Skeletal muscle satellite cell (primary cell): ENCODE data around the gene TRPV5.

Experiments used
- H3K27me3 ChIP-seq: 2 replicates; pipeline ENCODE4 v1.7.0; 2013; ENCODE audit warnings: low read length; ENCODE audit not compliant: control insufficient read depth, insufficient read depth
- H3K36me3 ChIP-seq: 2 replicates; pipeline ENCODE4 v1.7.0; 2013; ENCODE audit warnings: mild to moderate bottlenecking, control low read depth, low read length; ENCODE audit not compliant: insufficient read depth
- H3K4me1 ChIP-seq: 2 replicates; pipeline ENCODE4 v1.7.0; 2013; ENCODE audit warnings: low read length; ENCODE audit not compliant: control insufficient read depth, insufficient read depth
- H3K4me2 ChIP-seq: 2 replicates; pipeline ENCODE4 v1.7.0; 2013; ENCODE audit warnings: mild to moderate bottlenecking, low read length
- H3K4me3 ChIP-seq: 2 replicates; pipeline ENCODE4 v1.7.0; 2013; ENCODE audit warnings: low read length
- H3K9ac ChIP-seq: 2 replicates; pipeline ENCODE4 v1.7.0; 2013; ENCODE audit warnings: mild to moderate bottlenecking, low read depth, low read length, moderate library complexity
- H3K9me3 ChIP-seq: replicated peaks from 2 replicates; pipeline ENCODE4 v1.7.0; 2013; ENCODE audit warnings: mild to moderate bottlenecking, control low read depth, low read length

Gene TRPV5

GRCh38 chr7:142919656-142920055 lies 13.9 kb downstream of the TRPV5 start:
- Histone ChIP-seq H3K36me3 (no peaks in the 10 kb centered on the region), H3K9me3 (no peaks in the 10 kb centered on the region), H3K9ac (no peak overlapping the region), H3K4me2 (no peak overlapping the region), H3K4me1 (no peaks in the 10 kb centered on the region), H3K27me3 (peaks cover 40% of the 10 kb centered on the region), H3K4me3 (no peak overlapping the region)

GRCh38 chr7:142918901-142919300 lies 14.6 kb downstream of the TRPV5 start:
- no peaks in the 10 kb centered on the region for H3K4me1 ChIP-seq
- no peak overlapping the region for H3K4me2 ChIP-seq
- no peaks in the 10 kb centered on the region for H3K9me3 ChIP-seq
- H3K36me3 ChIP-seq, result no peaks in the 10 kb centered on the region
- no peak overlapping the region for H3K9ac ChIP-seq
- H3K4me3 ChIP-seq, result no peak overlapping the region
- peaks cover 40% of the 10 kb centered on the region for H3K27me3 ChIP-seq

- no peak overlapping the region for H3K9ac ChIP-seq
- H3K4me3 ChIP-seq, result no peak overlapping the region
- H3K4me1 ChIP-seq, result no peaks in the 10 kb centered on the region
- H3K9me3 ChIP-seq, result no peaks in the 10 kb centered on the region
- no peak overlapping the region for H3K4me2 ChIP-seq
- no peaks in the 10 kb centered on the region for H3K36me3 ChIP-seq
- peaks cover 39% of the 10 kb centered on the region for H3K27me3 ChIP-seq
Observed at GRCh38 chr7:142917447-142917846, 16.1 kb downstream of the TRPV5 start.

- no peaks in the 10 kb centered on the region for H3K9me3 ChIP-seq
- H3K4me2 ChIP-seq, result no peak overlapping the region
- peaks cover 41% of the 10 kb centered on the region for H3K27me3 ChIP-seq
- no peaks in the 10 kb centered on the region for H3K4me1 ChIP-seq
- no peak overlapping the region for H3K9ac ChIP-seq
- no peaks in the 10 kb centered on the region for H3K36me3 ChIP-seq
- H3K4me3 ChIP-seq, result no peak overlapping the region
Observed at GRCh38 chr7:142916508-142916907, 17.0 kb downstream of the TRPV5 start.

GRCh38 chr7:142915315-142915714 lies 18.2 kb downstream of the TRPV5 start:
- H3K4me3 ChIP-seq, result no peak overlapping the region
- H3K36me3 ChIP-seq, result no peaks in the 10 kb centered on the region
- no peaks in the 10 kb centered on the region for H3K4me1 ChIP-seq
- peaks cover 50% of the 10 kb centered on the region for H3K27me3 ChIP-seq
- no peaks in the 10 kb centered on the region for H3K9me3 ChIP-seq
- no peak overlapping the region for H3K4me2 ChIP-seq
- H3K9ac ChIP-seq, result no peak overlapping the region

- H3K9me3 ChIP-seq, result no peaks in the 10 kb centered on the region
- no peak overlapping the region for H3K4me3 ChIP-seq
- H3K4me1 ChIP-seq, result no peaks in the 10 kb centered on the region
- no peaks in the 10 kb centered on the region for H3K36me3 ChIP-seq
- no peak overlapping the region for H3K9ac ChIP-seq
- H3K4me2 ChIP-seq, result no peak overlapping the region
- peaks cover 43% of the 10 kb centered on the region for H3K27me3 ChIP-seq
Observed at GRCh38 chr7:142914121-142914520, 19.4 kb downstream of the TRPV5 start.

- no peak overlapping the region for H3K4me3 ChIP-seq
- H3K4me2 ChIP-seq, result no peak overlapping the region
- H3K9me3 ChIP-seq, result no peaks in the 10 kb centered on the region
- H3K27me3 ChIP-seq, result peaks cover 41% of the 10 kb centered on the region
- H3K4me1 ChIP-seq, result no peaks in the 10 kb centered on the region
- H3K9ac ChIP-seq, result no peak overlapping the region
- no peaks in the 10 kb centered on the region for H3K36me3 ChIP-seq
Observed at GRCh38 chr7:142913566-142913965, 20.0 kb downstream of the TRPV5 start.

- H3K9ac ChIP-seq, result no peak overlapping the region
- H3K4me3 ChIP-seq, result no peak overlapping the region
- H3K4me2 ChIP-seq, result no peak overlapping the region
- no peaks in the 10 kb centered on the region for H3K4me1 ChIP-seq
- H3K27me3 ChIP-seq, result peaks cover 38% of the 10 kb centered on the region
- no peaks in the 10 kb centered on the region for H3K36me3 ChIP-seq
- no peaks in the 10 kb centered on the region for H3K9me3 ChIP-seq
Observed at GRCh38 chr7:142913051-142913450, 20.5 kb downstream of the TRPV5 start.

GRCh38 chr7:142910481-142910880 lies 23.1 kb downstream of the TRPV5 start:
- Histone ChIP-seq H3K4me1 (no peaks in the 10 kb centered on the region), H3K9ac (no peak overlapping the region), H3K9me3 (no peaks in the 10 kb centered on the region), H3K4me2 (no peak overlapping the region), H3K36me3 (no peaks in the 10 kb centered on the region), H3K27me3 (peaks cover 28% of the 10 kb centered on the region), H3K4me3 (no peak overlapping the region)

GRCh38 chr7:142910031-142910433 lies 23.5 kb downstream of the TRPV5 start:
- Histone ChIP-seq H3K4me1 (no peaks in the 10 kb centered on the region), H3K36me3 (no peaks in the 10 kb centered on the region), H3K9me3 (no peaks in the 10 kb centered on the region)

GRCh38 chr7:142908921-142909890 lies 24.3 kb downstream of the TRPV5 start:
- Histone ChIP-seq H3K4me3 (no peak overlapping the region), H3K9me3 (no peaks in the 10 kb centered on the region), H3K4me1 (no peaks in the 10 kb centered on the region), H3K36me3 (no peaks in the 10 kb centered on the region), H3K27me3 (peaks cover 30% of the 10 kb centered on the region), H3K4me2 (no peak overlapping the region), H3K9ac (no peak overlapping the region)

More at GRCh38 chr7:142910031-142910433, 23.5 kb downstream of the TRPV5 start:
- H3K9ac ChIP-seq, result no peak overlapping the region
- no peak overlapping the region for H3K4me2 ChIP-seq
- peaks cover 28% of the 10 kb centered on the region for H3K27me3 ChIP-seq
- H3K4me3 ChIP-seq, result no peak overlapping the region

- H3K36me3 ChIP-seq, result no peaks in the 10 kb centered on the region
- H3K4me3 ChIP-seq, result no peak overlapping the region
- H3K27me3 ChIP-seq, result peaks cover 27% of the 10 kb centered on the region
- no peaks in the 10 kb centered on the region for H3K4me1 ChIP-seq
- H3K9ac ChIP-seq, result no peak overlapping the region
- H3K4me2 ChIP-seq, result no peak overlapping the region
- no peaks in the 10 kb centered on the region for H3K9me3 ChIP-seq
Observed at GRCh38 chr7:142908290-142908689, 25.3 kb downstream of the TRPV5 start.
